Mucosa of gallbladder (tissue), 1 donor: ENCODE measurements around the gene CRYGN. TPM values are rescaled to one million over a fixed set of nuclear protein-coding genes. Genes with fewer than 3 reads are reported as not detected.

Source experiments
- DNase-seq: peaks from one replicate; pipeline ENCODE4 v3.0.0-alpha.2; 2020; ENCODE audit warnings: low spot score
- total RNA-seq: library from RNA; stranded (reverse); gene quantifications from one replicate; pipeline ENCODE4 v1.2.1, GENCODE V29; 2021
- donor health status: DM: no; HTN: no; CAD: no.

CRYGN gene
- total RNA-seq, 1 donor from 2014 or later, result 0.43 TPM

DNA sequence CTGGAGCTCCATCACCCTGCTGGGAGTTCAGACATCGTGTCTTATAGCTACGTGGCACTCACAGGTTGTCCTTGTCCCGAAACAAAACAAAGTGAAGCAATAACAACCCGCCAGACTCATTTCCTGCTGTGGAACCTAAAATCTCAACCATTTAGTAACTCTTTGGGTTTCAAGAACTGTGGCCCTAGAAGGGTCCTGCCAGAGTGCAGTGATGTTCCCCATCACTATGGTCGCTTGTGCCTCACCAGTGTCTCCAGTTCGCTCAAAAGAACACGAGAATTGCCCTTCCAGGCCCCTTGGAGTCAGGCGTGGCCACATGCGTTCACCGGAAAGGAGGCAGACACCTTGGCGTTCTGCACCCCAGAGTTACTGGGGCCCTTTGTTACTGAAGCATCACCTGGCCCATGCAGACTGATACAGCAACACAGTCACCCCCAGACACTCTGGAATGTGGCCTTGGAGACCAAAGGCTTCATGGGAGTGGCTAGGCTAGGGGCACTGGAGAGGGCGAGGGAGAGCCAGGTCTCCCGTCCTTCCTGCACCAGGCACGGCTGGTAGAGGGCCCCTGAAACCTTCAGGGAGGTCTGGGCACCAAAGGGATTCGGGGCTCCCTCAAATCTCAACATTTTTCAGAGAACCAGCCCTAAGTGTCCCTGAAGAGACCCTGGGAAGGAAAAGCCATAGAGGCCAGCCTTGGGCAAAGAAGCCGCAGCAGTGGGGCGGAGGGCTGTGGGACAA, 908 bp downstream of the CRYGN start:
- no peak for DNase-seq

DNA sequence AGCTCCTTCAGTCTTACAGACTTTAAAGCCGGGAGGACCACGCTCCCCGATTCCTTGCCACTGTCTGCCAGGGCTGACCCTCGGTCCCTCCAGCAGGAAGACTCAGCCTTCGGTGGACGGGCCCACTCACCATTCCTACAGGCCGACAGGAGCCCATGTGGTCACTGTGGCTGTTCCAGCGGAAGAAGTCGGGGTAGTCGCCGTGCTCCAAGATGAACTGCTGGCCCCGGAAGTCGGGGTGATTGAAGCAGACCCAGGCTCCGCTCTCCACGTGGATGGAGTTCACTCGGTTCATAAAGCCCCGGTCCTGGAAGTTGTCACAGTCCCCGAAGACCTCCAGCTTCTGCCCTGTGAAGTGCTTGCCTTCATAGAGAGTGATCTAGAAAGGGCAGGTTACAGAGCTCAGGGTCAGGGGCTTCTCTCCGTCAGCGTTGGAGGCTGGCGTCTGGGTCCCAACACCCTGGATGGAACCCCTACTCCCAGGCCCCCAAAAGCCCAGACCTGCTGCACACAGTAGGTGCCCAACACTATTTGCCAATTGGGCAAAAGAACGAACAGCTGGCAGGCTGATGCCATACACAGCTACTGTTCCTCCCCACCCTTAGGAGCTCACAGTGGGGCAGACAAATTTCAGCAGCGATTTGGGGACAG, 1.9 kb downstream of the CRYGN start:
- DNase-seq, result no peak

DNA sequence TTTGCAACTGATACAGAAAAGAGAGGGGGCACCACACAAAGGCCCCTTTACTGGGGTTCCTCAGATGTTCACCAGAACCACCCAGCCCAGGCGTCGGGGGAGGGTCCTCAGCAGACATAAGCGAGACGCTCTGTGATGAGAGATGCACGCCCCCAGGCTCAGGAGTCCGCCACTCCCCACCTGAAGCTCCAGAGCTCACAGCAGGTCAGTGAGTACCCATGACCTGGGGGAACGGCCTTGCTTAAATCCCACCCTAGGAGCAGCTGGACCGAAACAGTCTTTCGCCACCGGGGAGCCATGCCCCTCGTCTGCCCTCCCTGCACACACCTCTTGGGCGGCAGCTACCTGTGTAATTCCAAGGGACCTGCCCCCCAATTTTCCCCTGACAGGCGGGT, 2.8 kb downstream of the CRYGN start:
- DNase-seq, result no peak

DNA sequence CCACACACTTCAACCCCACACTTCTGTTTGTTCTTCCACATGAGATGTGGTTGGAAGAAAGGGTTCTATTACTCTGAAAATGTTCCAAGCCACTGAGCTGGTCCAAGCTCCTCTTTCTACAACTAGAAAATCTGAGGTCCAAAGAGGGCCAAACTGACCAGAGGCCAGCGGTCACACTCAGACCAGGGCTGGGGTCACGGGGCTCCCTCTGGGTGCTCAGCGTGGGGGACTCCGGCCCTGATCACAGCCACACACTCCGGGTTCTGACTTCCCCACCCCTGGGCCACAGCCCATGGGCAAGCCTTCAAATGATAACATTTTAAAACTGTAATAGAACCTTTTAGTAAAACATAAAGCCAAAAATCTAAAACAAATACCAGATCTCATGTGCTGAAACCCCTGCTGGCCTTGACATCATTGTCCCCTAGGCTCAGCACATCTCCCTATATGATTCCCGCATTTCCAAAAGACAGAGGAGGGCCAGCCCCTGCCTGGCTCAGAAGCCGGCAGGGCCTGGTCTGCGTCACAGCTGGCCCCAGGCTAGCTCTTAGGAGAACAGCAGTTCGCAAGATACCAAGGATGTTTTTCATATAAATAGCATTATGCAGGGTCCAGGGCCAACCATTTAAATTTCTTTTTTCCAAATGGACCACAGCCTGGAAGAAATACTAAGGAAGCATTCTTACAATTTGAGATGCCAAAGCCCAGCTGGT, 3.3 kb downstream of the CRYGN start:
- peak; percentile 46 for DNase-seq

DNA sequence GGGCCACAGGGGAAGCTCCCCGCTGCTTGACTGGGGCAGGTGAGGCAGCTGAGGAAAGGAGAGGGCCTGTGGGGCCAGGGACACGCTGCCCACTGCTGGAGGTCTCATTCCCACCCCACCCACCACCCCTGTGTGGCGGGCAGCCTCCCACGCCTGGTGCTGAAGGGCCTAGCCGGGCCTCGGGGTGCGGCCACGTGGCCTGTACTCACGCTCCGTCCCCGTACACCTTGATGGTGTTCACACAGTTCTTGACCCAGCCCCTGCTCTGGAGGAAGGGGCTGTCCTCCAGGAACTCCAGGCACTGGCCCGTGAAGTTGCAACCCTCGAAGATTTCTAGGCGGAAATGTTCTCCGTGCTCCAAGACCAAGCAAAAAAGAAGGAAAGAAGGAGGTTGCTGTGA, 4.0 kb downstream of the CRYGN start:
- no peak for DNase-seq

DNA sequence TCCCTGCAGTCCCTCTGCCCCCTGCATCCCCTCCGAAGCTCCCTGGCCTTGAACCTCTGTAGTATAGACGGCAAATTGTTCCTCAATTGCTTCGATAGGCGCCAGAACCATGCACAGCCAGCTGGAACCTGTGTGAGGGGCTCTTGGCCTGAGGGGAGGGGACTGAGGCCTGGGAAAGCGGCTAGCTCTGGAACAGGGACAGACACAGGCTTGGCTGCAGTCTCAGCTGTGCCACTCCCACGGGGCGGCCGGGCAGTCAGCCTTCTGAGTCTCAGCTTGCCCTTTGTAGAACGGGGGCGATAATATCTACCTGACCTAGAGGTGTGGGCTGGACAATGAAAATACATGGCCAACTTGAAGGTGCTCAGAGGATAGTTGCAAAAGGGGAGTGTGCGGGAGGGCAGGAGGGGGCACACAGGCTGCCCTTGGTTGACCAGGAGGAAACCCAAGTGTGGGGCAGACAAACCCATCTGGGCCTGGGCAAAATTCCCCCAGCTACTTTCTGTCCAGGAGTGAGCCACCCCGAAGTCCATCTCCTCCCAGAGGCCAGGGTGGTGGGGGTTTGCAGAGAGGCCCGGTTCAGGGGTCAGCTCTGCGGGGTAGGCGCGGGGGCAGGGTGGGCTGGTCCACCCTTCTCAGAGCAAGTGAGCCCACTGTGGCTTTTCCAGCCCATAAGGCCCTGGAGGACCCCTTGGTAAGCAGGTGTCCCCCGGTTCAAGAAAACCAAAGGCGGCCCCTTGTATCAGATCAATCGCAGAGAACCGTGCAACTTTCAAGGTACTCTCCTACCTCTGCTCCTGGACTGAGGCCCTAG, 4.6 kb downstream of the CRYGN start:
- no peak for DNase-seq

DNA sequence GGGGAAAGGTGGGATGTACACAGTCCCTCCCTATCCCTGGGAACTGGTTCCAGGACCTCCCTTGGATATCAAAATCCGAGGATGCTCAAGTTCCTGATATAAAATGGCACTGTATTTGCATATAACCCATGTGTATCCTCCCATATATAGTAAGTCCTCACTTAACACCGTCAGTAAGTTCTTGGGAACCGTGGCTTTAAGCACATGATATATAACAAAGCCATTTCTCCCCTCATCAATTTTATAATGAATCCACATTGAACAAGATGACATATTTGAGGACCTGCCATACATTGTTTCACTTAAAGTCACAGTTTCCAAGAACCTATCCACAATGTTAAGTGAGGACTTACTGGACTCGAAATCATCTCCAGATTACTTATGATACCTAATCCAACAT, 5.4 kb downstream of the CRYGN start:
- no peak for DNase-seq

DNA sequence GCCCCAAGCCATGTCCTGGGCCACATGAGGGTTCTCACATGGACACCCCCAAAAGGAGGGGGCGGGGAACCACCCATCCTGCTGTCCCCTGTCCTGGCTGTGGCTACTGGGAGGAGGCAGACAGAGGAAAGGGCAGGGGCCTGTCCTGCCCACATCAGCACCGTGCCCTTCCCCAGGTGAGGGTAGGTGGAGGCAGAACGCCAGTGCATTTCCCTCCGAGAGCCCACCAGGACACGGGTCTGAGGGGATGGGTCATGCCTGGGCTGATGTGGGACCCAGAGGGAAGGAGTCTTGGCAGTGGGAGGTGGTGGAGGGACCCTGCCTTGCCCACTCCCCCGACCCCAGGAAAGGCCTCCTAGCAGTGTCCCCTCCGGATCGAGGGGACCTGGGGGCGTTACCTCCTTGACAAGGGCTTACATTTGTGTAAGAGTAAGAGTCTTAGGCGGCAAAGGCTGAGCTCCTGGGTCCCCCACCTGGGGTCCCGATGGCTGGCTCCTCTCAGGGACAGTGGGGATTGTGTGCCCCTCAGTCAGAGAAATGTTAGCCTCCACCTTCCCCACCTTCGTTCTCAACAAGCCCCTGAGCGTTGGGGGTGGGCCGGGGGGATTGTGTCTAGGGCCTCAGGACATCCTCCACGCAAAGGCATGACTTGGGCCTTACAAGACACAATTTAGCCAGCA, 6.1 kb downstream of the CRYGN start:
- DNase-seq, result no peak

DNA sequence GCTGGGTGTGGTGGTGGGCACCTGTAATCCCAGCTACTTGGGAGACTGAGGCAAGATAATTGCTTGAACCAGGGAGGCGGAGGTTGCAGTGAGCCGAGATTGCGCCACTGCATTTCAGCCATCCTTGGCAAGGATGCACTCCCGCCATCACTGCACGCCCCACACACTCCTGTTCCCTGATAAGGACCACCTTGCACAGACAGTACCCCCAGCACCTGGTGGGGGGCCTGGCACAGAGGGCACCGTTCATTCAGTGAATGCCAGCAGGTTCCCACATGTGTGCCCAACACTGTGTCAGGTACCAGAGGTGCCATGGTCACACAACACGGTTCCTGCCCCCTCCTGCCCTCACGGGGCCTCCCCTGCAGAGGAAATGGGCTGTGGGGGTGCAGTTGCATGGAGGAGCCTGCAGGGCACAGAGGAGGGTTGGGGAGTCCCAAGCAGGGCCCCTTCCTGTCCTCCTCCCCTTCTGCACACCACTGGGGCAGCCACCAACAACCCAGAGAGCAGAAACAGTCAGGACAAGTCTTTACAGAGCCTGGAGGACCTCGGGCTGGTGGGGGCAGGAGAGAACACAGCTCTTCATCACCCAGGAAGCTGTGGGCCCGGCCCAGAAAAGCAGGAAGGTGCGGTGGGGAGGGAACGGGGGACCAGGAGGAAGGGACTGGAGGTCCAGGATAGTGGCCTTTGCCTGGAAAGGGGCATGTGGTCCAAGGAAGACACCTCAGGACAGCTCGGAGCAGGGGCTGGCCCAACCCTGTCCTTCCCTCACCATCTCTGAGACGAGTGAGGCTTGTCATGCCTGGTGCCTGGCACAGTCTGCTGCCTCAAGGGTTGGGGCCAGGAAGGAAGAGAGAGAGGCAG, 7.1 kb downstream of the CRYGN start:
- DNase-seq, result no peak

DNA sequence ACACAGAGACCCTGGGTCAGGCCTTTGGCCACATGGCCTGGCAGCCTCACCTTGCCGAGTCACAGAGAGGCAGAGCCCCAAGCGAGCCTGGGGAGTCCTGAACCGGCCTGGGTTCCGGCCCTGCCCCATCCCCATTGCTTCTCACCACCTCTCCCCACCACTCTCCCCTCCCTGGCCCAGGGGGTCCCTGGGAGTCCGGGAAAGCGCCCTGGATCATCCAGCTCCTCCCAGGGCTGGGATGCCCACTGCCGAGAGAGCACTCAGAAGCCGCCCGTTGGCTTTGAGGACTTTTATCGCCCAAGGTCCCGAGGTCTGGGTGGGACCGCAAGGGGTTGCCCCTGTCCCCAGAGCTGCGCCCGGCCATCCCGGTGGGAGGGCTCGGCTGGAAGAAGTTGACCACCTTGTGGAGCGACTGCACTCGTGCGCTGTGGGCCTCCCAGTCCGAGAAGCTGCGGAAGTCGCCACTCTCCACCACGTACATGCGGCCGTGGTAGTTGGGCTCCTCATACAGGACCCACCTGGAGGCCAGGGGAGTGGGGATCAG, 8.1 kb downstream of the CRYGN start:
- no peak for DNase-seq

DNA sequence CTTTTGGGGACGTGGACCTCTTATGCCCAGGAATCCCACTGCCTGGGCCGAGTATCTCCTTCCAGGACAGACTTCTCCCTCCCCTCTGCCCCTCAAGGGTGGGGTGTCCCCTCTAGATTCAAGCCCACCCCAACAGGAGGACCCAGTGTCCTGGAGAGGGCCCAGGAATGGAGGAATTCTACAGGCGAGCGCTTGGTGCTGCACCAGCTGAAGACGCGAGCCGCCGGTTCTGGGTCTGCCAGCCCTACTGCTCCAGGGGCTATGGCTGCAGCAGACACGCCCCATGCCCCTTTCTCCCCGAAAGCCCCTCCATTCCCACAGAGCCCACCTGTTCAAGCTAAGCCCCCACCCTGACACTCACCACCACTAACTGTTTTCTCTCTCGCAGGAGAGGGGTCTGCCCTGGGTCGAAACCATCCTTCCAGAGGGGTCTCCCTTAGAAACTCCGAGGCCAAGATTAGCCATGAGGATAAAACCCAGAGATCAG, 8.6 kb downstream of the CRYGN start:
- no peak for DNase-seq

DNA sequence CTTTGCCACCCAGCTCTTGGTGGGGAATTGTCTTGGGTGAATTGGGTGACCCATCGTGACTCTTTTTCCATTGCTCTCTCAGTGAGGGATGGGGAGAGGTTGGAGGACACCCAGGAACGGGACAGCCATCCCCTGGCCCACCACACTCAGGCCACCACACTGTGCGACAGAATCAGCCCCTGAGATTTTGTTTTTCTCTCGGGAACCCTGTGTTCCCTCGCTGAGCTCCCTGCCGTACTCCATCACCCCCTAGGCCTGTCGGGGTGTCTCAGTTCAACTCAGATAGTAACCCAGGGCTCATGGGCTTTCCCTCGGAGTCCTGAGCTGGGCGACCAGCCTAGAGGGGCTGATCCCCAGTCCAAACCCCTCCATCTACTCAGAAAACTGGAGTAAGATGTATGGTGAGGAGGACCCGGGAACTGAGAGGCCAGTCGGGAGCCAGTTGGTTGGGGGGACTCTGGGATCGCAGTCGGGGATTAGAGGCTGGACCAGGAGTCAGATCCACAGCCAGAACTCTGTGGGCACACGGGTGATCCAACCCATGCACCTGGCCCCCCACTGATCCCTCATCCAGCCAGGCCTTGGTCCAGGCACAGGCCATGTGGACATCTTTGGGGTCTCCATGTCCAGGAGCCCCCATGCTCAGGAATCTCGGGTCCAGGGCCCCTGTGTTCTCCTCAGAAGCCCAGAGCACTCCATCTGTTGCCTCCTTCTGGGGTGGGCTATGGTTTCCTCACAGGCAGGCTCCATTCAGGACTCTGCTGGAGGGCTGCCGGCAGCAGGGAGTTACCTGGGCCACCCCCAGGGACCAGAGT, 9.3 kb downstream of the CRYGN start:
- DNase-seq, result no peak

DNA sequence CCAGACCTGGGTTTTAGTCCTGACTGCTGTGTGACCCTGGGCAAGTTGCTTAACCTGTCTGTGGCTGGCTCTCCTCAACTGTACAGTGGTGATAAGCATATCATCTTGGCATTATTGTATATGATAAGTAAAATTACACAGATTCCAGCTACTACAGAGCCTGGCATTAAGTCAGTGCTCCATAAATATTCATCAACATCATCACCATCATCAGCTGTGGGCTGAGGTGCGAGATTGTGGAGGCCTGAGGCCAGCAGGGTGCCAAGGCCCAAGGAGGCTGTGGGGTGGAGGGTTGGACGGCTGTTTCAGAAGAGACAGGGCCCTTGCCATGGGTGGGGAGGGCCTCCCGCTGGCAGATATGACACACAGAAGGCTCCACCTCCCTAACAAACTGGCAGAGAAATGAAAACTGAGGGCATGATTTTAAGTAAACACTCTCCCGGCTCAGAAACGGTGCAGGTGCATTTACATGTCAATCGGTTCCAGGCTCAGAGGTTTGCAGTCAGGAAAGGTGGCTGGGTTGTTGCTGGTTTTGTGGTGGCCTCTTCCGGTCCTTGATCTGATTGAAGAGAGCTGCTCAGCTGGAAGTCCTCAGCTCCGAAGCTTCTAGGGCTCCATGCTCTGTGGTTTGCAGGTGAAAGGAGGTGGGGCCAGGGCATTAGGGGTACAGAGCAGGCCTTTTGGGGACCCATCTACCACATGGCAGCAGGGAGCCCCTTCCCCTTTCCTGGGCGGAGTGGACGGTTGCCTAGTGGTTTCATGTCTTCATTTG, 10.2 kb downstream of the CRYGN start:
- DNase-seq, result no peak

DNA sequence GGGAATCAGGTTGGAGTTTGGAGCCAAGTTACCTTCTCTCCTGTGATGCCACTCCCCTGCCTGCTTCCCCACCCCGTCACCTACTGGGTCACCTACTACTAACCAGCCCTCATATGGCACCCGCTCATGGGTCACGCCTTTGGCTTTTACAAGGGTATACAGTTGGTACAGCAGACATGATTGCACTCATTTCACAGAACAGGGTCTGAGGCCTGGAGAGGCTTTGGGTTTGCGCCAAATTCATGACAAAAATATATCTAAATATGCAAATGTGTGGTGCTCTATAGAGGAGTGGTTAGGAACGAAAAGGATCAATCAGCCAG, 10.7 kb downstream of the CRYGN start:
- DNase-seq, result no peak

DNA sequence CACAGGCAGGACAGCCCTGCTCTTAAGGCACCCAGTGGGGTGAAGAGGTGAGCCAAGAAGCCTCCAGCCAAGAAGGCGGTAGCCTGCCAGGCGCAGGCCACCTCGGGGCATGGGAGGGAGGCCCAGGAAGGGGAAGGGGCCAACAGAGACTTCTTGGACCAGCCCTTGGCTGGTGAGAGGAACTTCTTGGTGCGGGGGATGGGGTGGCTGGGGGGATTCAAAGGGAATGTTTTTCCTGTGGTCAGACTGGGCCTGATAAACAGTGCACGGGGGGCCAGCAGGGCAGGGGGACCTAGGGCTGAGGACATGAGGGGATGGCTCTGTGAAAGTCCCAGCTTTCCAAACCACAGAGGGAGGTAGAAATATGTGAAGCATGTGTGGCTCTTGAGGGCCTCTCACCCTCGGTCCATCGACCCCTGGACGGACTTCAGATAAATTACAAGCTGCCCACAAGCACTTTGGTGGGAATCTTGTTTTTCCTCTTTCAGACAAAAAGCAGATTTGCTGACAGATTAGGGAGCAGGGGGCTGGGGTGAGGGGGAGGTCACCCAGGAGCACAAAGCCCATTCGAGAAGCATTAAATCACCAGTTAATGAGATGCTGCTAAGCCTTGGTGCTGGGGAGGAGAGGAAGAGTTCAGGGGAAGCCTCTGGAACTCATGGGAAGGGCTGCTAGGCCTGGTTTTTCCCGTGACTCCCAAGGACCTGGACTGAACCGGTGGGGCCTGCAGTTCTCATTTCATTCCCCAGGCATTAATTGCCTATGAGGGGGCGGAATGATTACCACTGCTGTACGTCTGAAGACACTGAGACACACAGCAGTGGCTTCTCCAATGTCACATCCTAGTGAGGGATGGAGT, 11.3 kb downstream of the CRYGN start:
- no peak for DNase-seq

DNA sequence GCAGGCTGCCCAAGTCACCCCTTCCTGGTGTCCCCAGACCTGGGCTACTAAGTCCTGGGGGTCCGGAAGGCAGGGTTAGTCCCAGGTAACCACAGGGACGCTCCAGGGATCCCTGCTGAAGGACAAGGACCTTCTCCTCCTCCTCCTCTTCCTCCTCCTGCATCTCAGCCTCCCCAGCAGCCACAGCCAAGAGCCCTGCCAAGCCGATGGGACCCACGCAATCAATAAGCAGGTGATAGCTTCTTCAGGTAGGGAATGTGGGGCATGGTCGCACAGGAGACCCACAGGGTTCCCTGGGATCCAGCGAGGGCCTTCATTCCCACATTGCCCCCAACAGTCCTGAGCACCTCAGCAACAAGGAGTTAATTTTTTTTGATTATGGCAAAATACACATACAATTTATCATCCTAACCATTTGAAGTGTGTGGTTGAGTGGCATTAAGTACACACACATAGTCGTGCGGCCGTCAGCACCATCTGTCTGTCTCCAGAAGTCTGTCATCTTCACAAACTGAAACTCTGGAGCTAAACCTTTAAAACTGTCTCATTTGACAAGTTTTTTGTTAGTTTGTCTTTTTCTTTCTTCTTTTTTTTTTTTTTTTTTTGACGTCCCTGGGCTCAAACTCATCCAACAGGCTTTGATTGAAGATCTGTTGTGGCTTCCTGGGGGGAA, 12.1 kb downstream of the CRYGN start:
- no peak for DNase-seq
